IMR-90 (cell line): ENCODE data around the gene MLLT3. TPM values are rescaled to one million over a fixed set of nuclear protein-coding genes. Genes with fewer than 3 reads are reported as not detected.

Experiments
- ATAC-seq: fragments of 200-7000 bp; cut with Tn5 transposase; 2 replicates; pipeline ENCODE4 v1.9.1; 2020; ENCODE audit warnings: low read depth, mild to moderate bottlenecking, moderate library complexity
- BruUV-seq: library from RNA; stranded (reverse); fragments of 400-500 nt; replicated peaks from 2 replicates; lab custom pipeline; 2021; lab: Mats Ljungman, UMichigan
- CTCF ChIA-PET: fragments of 300-600 bp; formaldehyde crosslinking; extraction: SDS; loops from one replicate; lab custom pipeline; 2021; ENCODE audit warnings: antibody characterized with exemption; lab: Yijun Ruan, JAX
- POLR2A ChIA-PET: fragments of 300-600 bp; sonication (Branson Sonifier 250); formaldehyde crosslinking; loops from one replicate; lab custom pipeline; 2022; ENCODE audit warnings: antibody characterized with exemption; ENCODE audit not compliant: unreplicated experiment; lab: Charles Lee
- DNase-seq: peaks from one replicate; pipeline ENCODE4 v3.0.0; 2013
- H2AFZ ChIP-seq: replicated peaks from 2 replicates; pipeline ENCODE3; 2013; ENCODE audit warnings: low read length, mild to moderate bottlenecking; ENCODE audit not compliant: poor library complexity
- H2AK5ac ChIP-seq: 2 replicates; pipeline ENCODE4 v1.6.1; 2013; ENCODE audit warnings: low read depth, low read length, inconsistent platforms
- H2AK9ac ChIP-seq: replicated peaks from 2 replicates; pipeline ENCODE3; 2013; ENCODE audit warnings: mild to moderate bottlenecking, low read depth, low read length, moderate library complexity; ENCODE audit not compliant: poor library complexity
- H2BK120ac ChIP-seq: 2 replicates; pipeline ENCODE4 v1.6.1; 2013; ENCODE audit warnings: low read depth, low read length, inconsistent platforms
- H2BK15ac ChIP-seq: 3 replicates; pipeline ENCODE4 v1.6.1; 2013; ENCODE audit warnings: low read depth, low read length, inconsistent platforms
- H2BK20ac ChIP-seq: 2 replicates; pipeline ENCODE4 v1.6.1; 2013; ENCODE audit warnings: low read depth, mild to moderate bottlenecking, inconsistent platforms, low read length, moderate library complexity
- H2BK5ac ChIP-seq: 2 replicates; pipeline ENCODE4 v1.6.1; 2013; ENCODE audit warnings: mild to moderate bottlenecking, low read depth, low read length, inconsistent platforms; ENCODE audit not compliant: poor library complexity, severe bottlenecking
- H3K14ac ChIP-seq: replicated peaks from 2 replicates; pipeline ENCODE4 v1.6.1; 2013; ENCODE audit warnings: low read depth, low read length, inconsistent platforms
- H3K18ac ChIP-seq: 2 replicates; pipeline ENCODE4 v1.6.1; 2013; ENCODE audit warnings: low read depth, low read length, control low read depth
- H3K23ac ChIP-seq: 2 replicates; pipeline ENCODE4 v1.6.1; 2013; ENCODE audit warnings: low read depth, low read length, inconsistent platforms
- H3K27ac ChIP-seq: 2 replicates; pipeline ENCODE4 v1.5.1; 2013; ENCODE audit warnings: mild to moderate bottlenecking, control low read depth, low read length; ENCODE audit not compliant: insufficient read depth
- H3K27me3 ChIP-seq: 2 replicates; pipeline ENCODE4 v1.6.1; 2013; ENCODE audit warnings: low read length; ENCODE audit not compliant: control insufficient read depth, insufficient read depth
- H3K36me3 ChIP-seq: 2 replicates; pipeline ENCODE4 v1.6.1; 2013; ENCODE audit warnings: low read length, mixed read lengths; ENCODE audit not compliant: control insufficient read depth, insufficient read depth
- H3K4ac ChIP-seq: 2 replicates; pipeline ENCODE4 v1.6.1; 2013; ENCODE audit warnings: low read depth, low read length, inconsistent platforms
- H3K4me1 ChIP-seq: 2 replicates; pipeline ENCODE4 v1.6.1; 2013; ENCODE audit warnings: low read length, mixed read lengths; ENCODE audit not compliant: control insufficient read depth, insufficient read depth
- H3K4me2 ChIP-seq: 2 replicates; pipeline ENCODE4 v1.6.1; 2013; ENCODE audit warnings: low read depth, mild to moderate bottlenecking, control low read depth, low read length, moderate library complexity
- H3K4me3 ChIP-seq: 2 replicates; pipeline ENCODE4 v1.5.1; 2013; ENCODE audit warnings: low read depth, mild to moderate bottlenecking, control low read depth, low read length, moderate library complexity; ENCODE audit not compliant: insufficient read depth
- H3K56ac ChIP-seq: 2 replicates; pipeline ENCODE4 v1.6.1; 2013; ENCODE audit warnings: low read length, inconsistent platforms; ENCODE audit not compliant: insufficient read depth; ENCODE audit errors: extremely low read depth
- H3K79me1 ChIP-seq, 2 experiments: 2 replicates each; pipeline ENCODE4 v1.6.1; 2013; ENCODE audit warnings: low read length in 2 of 2, inconsistent platforms in 1 of 2, low read depth in 1 of 2
- H3K9ac ChIP-seq: 2 replicates; pipeline ENCODE4 v1.6.1; 2013; ENCODE audit warnings: low read depth, low read length, control low read depth
- H3K9me1 ChIP-seq: 2 replicates; pipeline ENCODE4 v1.6.1; 2013; ENCODE audit warnings: low read length, inconsistent platforms; ENCODE audit not compliant: insufficient read depth
- H3K9me3 ChIP-seq: 2 replicates; pipeline ENCODE4 v1.6.1; 2013; ENCODE audit warnings: low read length; ENCODE audit not compliant: control insufficient read depth, insufficient read depth
- H4K20me1 ChIP-seq: 2 replicates; pipeline ENCODE4 v1.6.1; 2013; ENCODE audit warnings: low read length, inconsistent platforms; ENCODE audit not compliant: insufficient read depth
- H4K5ac ChIP-seq: 2 replicates; pipeline ENCODE4 v1.6.1; 2013; ENCODE audit warnings: mild to moderate bottlenecking, low read depth, low read length, control low read depth
- H4K8ac ChIP-seq, 2 experiments: 2 replicates each; pipeline ENCODE4 v1.6.1; 2013; ENCODE audit warnings: low read depth in 2 of 2, low read length in 2 of 2, control low read depth in 1 of 2, inconsistent platforms in 1 of 2
- H4K91ac ChIP-seq: 2 replicates; pipeline ENCODE4 v1.6.1; 2013; ENCODE audit warnings: low read depth, low read length, inconsistent platforms; ENCODE audit not compliant: insufficient read depth
- SMC3 ChIP-seq: fragments of 150-350 bp; IDR thresholded peaks from 2 replicates; pipeline ENCODE4 v1.6.1; 2016; ENCODE audit warnings: low read depth, mild to moderate bottlenecking, antibody characterized with exemption, low read length, moderate library complexity
- WGBS, 2 experiments: methylation state at CpG; one replicate each; pipeline versions ENCODE4 v1.1.5 to v1.1.7; 2013; ENCODE audit warnings: missing lambda C conversion rate in 2 of 2; ENCODE audit not compliant: insufficient read length in 1 of 2; ENCODE audit errors: extremely low coverage in 2 of 2; 5-methylcytosine and 5-hydroxymethylcytosine counted together
- dilution Hi-C: fragments of 300-500 bp; cut with HindIII; formaldehyde crosslinking; loops from one replicate; pipeline ENCODE4 v1.14.3; 2018; ENCODE audit warnings: low sequenced_read_pairs; ENCODE audit not compliant: unreplicated experiment
- in situ Hi-C: fragments of 300-500 bp; cut with MboI; formaldehyde crosslinking; loops from 3 replicates; pipeline ENCODE4 v1.14.3; 2019; ENCODE audit warnings: low sequenced_read_pairs, inconsistent platforms, mixed read lengths
- intact Hi-C: fragments of 100-400 bp; cut with micrococcal nuclease; formaldehyde crosslinking; loops from 2 replicates; pipeline ENCODE4 v1.10.0; 2022
- polyA plus RNA-seq, 3 experiments: library from polyadenylated mRNA; depleted of rRNA; stranded (reverse); fragments of >200 nt; gene quantifications; 2 replicates each; pipeline ENCODE4 v1.2.3, GENCODE V29; 2012; ENCODE audit warnings: low replicate concordance in 1 of 3
- total RNA-seq: library from RNA; depleted of rRNA; stranded (reverse); fragments of >200 nt; gene quantifications from 2 replicates; pipeline ENCODE4 v1.2.3, GENCODE V29; 2012

Gene MLLT3
- total and polyA plus RNA-seq, 2 of the 4 experiments (the other 2 are of a cell fraction) = 10.4 to 21.1 TPM

GRCh38 chr9:20376731-20377375 is 245.4 kb downstream of the MLLT3 start:
- H3K9ac ChIP-seq = no peak overlapping the region
- no peaks in the 10 kb centered on the region for H3K79me1 ChIP-seq
- in situ Hi-C loops = no loop called here
- H2AK9ac ChIP-seq = no peak overlapping the region
- H4K5ac ChIP-seq = no peak overlapping the region
- WGBS, 2 experiments = no CpG with 5 or more reads among the region's 4 CpGs
- no peak overlapping the region for H4K8ac ChIP-seq
- dilution Hi-C loops = no loop called here
- no peak for ATAC-seq
- H2BK15ac ChIP-seq = no peak overlapping the region
- no peak overlapping the region for H3K4ac ChIP-seq
- no peaks in the 10 kb centered on the region for H3K36me3 ChIP-seq
- H3K9me3 ChIP-seq = no peaks in the 10 kb centered on the region
- POLR2A ChIA-PET = no interaction called here
- no peaks in the 10 kb centered on the region for H4K20me1 ChIP-seq
- CTCF ChIA-PET = no interaction called here
- no peak overlapping the region for H2BK5ac ChIP-seq
- no peak overlapping the region for H3K18ac ChIP-seq
- DNase-seq = no peak
- H3K14ac ChIP-seq = no peak overlapping the region
- H3K4me3 ChIP-seq = no peak overlapping the region
- no peak overlapping the region for H2AK5ac ChIP-seq
- H3K4me1 ChIP-seq = 0 out of 2 replicates have a peak, but pooled peaks cover 1% of the 10 kb centered on the region
- no peak overlapping the region for H3K27ac ChIP-seq
- no peak overlapping the region for H4K91ac ChIP-seq
- intact Hi-C loops = no loop called here
- H3K9me1 ChIP-seq = no peaks in the 10 kb centered on the region
- H2BK120ac ChIP-seq = no peak overlapping the region
- no peaks in the 10 kb centered on the region for H3K27me3 ChIP-seq
- H2BK20ac ChIP-seq = no peak overlapping the region
- TF ChIP-seq SMC3 = no peak
- H3K56ac ChIP-seq = no peak overlapping the region
- H3K23ac ChIP-seq = no peak overlapping the region
- BruUV-seq = no TSS peak
- H3K4me2 ChIP-seq = peak overlapping the region; percentile 13; the same call in 1 of the 2 replicates
- H2AFZ ChIP-seq = no peak overlapping the region
